Measurements from ENCODE around the gene EP400. TPM values are rescaled to one million over a fixed set of nuclear protein-coding genes. Genes with fewer than 3 reads are reported as not detected.

The EP400 gene
- total and polyA plus RNA-seq, 4 experiments from 2014 or later, result 0.94 to 86.6 (median 43.8) TPM

DNA sequence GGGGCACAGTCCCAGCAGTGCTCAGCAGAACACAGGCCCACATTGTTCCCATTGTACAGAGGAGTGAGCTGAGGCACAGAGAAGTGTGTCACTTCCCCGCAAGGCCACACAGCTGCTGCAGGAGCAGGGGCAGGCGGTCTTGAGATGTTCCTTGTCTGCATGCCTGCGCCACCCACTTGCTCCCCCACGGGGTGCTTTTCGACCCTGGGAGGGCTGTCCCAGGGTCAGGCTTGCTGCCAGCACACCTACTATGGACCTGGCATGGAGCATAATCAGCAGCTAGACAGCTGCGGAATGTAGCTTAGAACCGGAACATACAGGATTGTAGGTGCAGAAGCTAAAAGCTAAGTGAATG lies 7.8 kb upstream of the EP400 start:
- Histone ChIP-seq H3K4me1 (ENCODE audit: insufficient read depth, low read length) (no peaks in the 10 kb centered on the region), H3K27ac (ENCODE audit: low read depth, low read length) (no peak overlapping the region), H3K36me3 (ENCODE audit: insufficient read depth, low read length) (peaks cover 15% of the 10 kb centered on the region), H3K4me3 (ENCODE audit: low read length in 2 of 2) (no peak overlapping the region), H3K9me3 (ENCODE audit: control insufficient read depth in 1 of 2, low read length in 2 of 2) (no peaks in the 10 kb centered on the region), H3K27me3 (ENCODE audit: insufficient read depth, low read length) (no peaks in the 10 kb centered on the region)
- DNase-seq, result no peak
- ChIA-PET POLR2A (ENCODE audit: partially characterized antibody) (no interaction called here), CTCF (ENCODE audit: partially characterized antibody) (no interaction called here)
- Mint-ChIP-seq H3K27me3 (no peaks in the 10 kb centered on the region), H3K9me3 (no peaks in the 10 kb centered on the region), H3K27ac (peak overlapping the region in 1 of 7 donors; percentile 41), H3K4me1 (peaks cover 0 to 3% (median 0%) of the 10 kb centered on the region in 4 donors), H3K4me3 (no peak overlapping the region), H3K36me3 (peaks cover 28 to 47% of the 10 kb centered on the region in 2 donors)
- intact Hi-C loops (cut with micrococcal nuclease), result no loop called here

DNA sequence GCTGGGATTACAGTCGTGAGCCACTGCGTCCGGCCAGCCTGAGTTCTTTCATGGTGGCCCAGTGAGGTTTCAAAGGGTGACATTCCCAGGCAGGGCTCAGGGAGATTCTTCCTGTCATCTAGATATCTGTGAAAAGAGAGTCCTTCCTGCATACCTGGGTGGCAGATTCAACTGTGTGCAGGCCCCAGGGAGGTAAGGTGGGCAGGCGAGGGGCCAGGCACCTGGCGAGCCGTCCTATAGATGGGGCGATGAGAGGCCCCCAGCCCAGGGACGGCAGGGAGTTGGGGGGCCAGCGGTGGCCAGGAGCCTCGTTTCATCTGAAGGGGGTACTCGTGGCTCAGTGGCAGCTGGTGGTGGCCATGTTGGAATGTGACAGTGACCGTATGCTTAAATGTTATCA lies 7.1 kb upstream of the EP400 start:
- Histone ChIP-seq H3K27ac (ENCODE audit: low read depth, low read length) (no peak overlapping the region), H3K4me1 (ENCODE audit: insufficient read depth, low read length) (peaks cover 3% of the 10 kb centered on the region), H3K27me3 (ENCODE audit: insufficient read depth, low read length) (no peaks in the 10 kb centered on the region), H3K36me3 (ENCODE audit: insufficient read depth, low read length) (peaks cover 15% of the 10 kb centered on the region), H3K4me3 (ENCODE audit: low read length in 2 of 2) (no peak overlapping the region), H3K9me3 (ENCODE audit: control insufficient read depth in 1 of 2, low read length in 2 of 2) (no peaks in the 10 kb centered on the region)
- intact Hi-C loops (cut with micrococcal nuclease), result no loop called here
- H3K27me3 Mint-ChIP-seq, result no peaks in the 10 kb centered on the region
- H3K27ac Mint-ChIP-seq, result no peak overlapping the region
- ChIA-PET CTCF (ENCODE audit: partially characterized antibody) (no interaction called here), POLR2A (ENCODE audit: partially characterized antibody) (interaction anchor here (0.5 kb wide), 1 partner anchor 12 kb away, joined by 3 read pairs; no protein-coding TSS in a partner anchor)
- H3K9me3 Mint-ChIP-seq, result no peaks in the 10 kb centered on the region
- H3K36me3 Mint-ChIP-seq, result peaks cover 26 to 44% of the 10 kb centered on the region in 2 donors
- DNase-seq, result no peak
- H3K4me3 Mint-ChIP-seq, result no peak overlapping the region
- peaks cover under 1 to 6% (median 5%) of the 10 kb centered on the region in 4 donors for H3K4me1 Mint-ChIP-seq

DNA sequence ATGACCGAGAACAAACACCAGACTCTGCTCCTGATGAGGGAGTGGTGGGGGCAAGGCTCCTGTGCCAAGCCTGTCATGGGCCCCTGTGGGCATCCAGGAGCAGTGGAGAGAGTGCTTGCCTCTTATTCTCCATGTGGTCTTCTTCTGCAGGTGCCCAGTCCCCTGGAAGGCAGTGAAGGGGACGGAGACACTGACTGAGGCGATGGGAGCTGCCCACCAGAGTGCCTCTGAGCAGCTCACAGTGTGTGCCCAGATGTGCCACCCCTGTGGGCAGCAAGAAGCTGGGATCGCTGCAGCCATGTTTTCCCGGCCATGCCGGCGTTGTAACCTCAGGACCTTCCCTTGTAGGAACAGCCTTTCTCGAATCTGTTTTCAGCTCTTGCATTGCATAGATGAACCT lies 6.4 kb upstream of the EP400 start:
- Histone ChIP-seq H3K27me3 (ENCODE audit: insufficient read depth, low read length) (no peaks in the 10 kb centered on the region), H3K36me3 (ENCODE audit: insufficient read depth, low read length) (peaks cover 15% of the 10 kb centered on the region), H3K4me1 (ENCODE audit: insufficient read depth, low read length) (peaks cover 11% of the 10 kb centered on the region), H3K9me3 (ENCODE audit: control insufficient read depth in 1 of 2, low read length in 2 of 2) (no peaks in the 10 kb centered on the region), H3K27ac (ENCODE audit: low read depth, low read length) (no peak overlapping the region), H3K4me3 (ENCODE audit: low read length in 2 of 2) (no peak overlapping the region)
- Mint-ChIP-seq H3K9me3 (no peaks in the 10 kb centered on the region), H3K4me1 (peaks cover 5 to 12% (median 9%) of the 10 kb centered on the region in 4 donors), H3K36me3 (peaks cover 22 to 41% of the 10 kb centered on the region in 2 donors), H3K27me3 (no peaks in the 10 kb centered on the region), H3K4me3 (no peak overlapping the region), H3K27ac (no peak overlapping the region)
- DNase-seq, result no peak
- intact Hi-C loops (cut with micrococcal nuclease), result no loop called here
- ChIA-PET POLR2A (ENCODE audit: partially characterized antibody) (no interaction called here), CTCF (ENCODE audit: partially characterized antibody) (no interaction called here)

DNA sequence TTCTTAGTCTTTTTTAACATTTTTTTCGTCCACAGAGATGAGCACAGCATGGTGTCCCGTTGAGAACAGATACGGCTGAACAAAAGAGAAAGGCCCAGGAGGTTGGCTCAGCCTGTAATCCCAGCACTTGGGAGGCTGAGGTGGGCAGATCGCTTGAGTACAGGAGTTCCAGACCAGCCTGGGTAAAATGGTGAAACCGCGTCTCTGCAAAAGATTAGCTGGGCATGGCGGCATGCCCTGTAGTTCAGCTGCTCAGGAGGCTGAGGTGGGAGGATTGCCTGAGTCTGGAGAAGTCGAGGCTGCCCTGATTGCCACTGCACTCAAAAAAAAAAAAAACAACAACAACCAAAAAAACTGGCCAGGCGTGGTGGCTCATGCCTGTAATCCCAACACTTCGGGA lies 5.9 kb upstream of the EP400 start:
- H3K9me3 Mint-ChIP-seq, result no peaks in the 10 kb centered on the region
- H3K27ac Mint-ChIP-seq, result peak overlapping the region in 2 of 7 donors; percentile 24 to 36
- ChIA-PET POLR2A (ENCODE audit: partially characterized antibody) (no interaction called here), CTCF (ENCODE audit: partially characterized antibody) (no interaction called here)
- no peak overlapping the region for H3K27ac ChIP-seq (ENCODE audit: low read depth, low read length)
- H3K27me3 ChIP-seq (ENCODE audit: insufficient read depth, low read length), result no peaks in the 10 kb centered on the region
- no peaks in the 10 kb centered on the region for H3K9me3 ChIP-seq (ENCODE audit: control insufficient read depth in 1 of 2, low read length in 2 of 2)
- H3K27me3 Mint-ChIP-seq, result no peaks in the 10 kb centered on the region
- H3K36me3 Mint-ChIP-seq, result peaks cover 22 to 39% of the 10 kb centered on the region in 2 donors
- DNase-seq, result no peak
- no peak overlapping the region for H3K4me3 ChIP-seq (ENCODE audit: low read length in 2 of 2)
- intact Hi-C loops (cut with micrococcal nuclease), result no loop called here
- H3K4me3 Mint-ChIP-seq, result peak overlapping the region in 1 of 8 donors; percentile 13
- H3K36me3 ChIP-seq (ENCODE audit: insufficient read depth, low read length), result peaks cover 15% of the 10 kb centered on the region
- peaks cover 15% of the 10 kb centered on the region for H3K4me1 ChIP-seq (ENCODE audit: insufficient read depth, low read length)
- H3K4me1 Mint-ChIP-seq, result peaks cover 8 to 17% (median 14%) of the 10 kb centered on the region in 4 donors

DNA sequence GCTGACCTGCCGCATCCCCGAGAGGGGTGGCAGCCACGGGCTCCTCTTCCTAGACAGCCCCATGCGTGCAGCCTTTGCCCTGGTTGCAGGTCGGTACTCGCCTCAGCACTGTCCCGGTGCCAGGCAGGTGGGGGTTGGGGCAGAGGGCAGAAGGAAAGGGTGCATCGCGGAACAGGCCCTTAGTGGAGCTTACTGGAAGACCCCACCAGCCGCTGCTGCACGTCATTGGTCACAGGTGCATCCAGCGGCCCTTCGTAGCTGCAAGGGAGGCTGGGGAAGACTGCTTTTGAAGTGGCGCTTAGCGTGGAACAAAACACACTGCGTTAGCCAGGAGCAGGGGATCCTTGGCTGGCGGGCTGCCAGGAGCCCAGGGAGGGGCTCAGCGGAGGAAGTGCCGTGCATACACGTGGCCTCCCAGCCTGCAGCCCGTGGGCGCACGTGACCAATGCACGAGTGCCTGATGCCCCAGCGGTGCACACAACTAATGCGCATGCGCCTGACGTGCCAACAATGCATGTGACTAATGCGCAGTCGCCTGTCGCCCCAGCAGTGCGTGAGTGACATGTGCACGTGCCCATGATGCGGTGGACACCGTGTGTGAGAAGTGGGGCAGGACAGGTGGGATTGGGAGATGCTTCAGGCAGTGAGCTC lies 5.0 kb upstream of the EP400 start:
- no peaks in the 10 kb centered on the region for H3K27me3 Mint-ChIP-seq
- POLR2A ChIA-PET (ENCODE audit: partially characterized antibody), result interaction anchor here (1.3 to 1.7 kb wide), 2 partner anchors 10 to 15 kb away, joined by 3 to 6 read pairs; partner anchors contain the start of gene PUS1
- peak overlapping the region in 2 of 8 donors; percentile 54 to 61 for H3K4me3 Mint-ChIP-seq
- no peaks in the 10 kb centered on the region for H3K9me3 Mint-ChIP-seq
- no peak for DNase-seq
- peak overlapping the region in 2 of 7 donors; percentile 42 to 54 for H3K27ac Mint-ChIP-seq
- peaks cover 10 to 25% (median 18%) of the 10 kb centered on the region in 4 donors for H3K4me1 Mint-ChIP-seq
- H3K36me3 Mint-ChIP-seq, result peaks cover 22 to 36% of the 10 kb centered on the region in 2 donors
- intact Hi-C loops (cut with micrococcal nuclease), result no loop called here
- H3K36me3 ChIP-seq (ENCODE audit: insufficient read depth, low read length), result peaks cover 15% of the 10 kb centered on the region
- H3K4me3 ChIP-seq (ENCODE audit: low read length in 2 of 2), result no peak overlapping the region
- CTCF ChIA-PET (ENCODE audit: partially characterized antibody), result interaction anchor here (1.5 kb wide), 1 partner anchor 8 kb away, joined by 3 read pairs; no protein-coding TSS in a partner anchor
- peaks cover 21% of the 10 kb centered on the region for H3K4me1 ChIP-seq (ENCODE audit: insufficient read depth, low read length)
- H3K27me3 ChIP-seq (ENCODE audit: insufficient read depth, low read length), result no peaks in the 10 kb centered on the region
- no peaks in the 10 kb centered on the region for H3K9me3 ChIP-seq (ENCODE audit: control insufficient read depth in 1 of 2, low read length in 2 of 2)
- H3K27ac ChIP-seq (ENCODE audit: low read depth, low read length), result no peak overlapping the region

DNA sequence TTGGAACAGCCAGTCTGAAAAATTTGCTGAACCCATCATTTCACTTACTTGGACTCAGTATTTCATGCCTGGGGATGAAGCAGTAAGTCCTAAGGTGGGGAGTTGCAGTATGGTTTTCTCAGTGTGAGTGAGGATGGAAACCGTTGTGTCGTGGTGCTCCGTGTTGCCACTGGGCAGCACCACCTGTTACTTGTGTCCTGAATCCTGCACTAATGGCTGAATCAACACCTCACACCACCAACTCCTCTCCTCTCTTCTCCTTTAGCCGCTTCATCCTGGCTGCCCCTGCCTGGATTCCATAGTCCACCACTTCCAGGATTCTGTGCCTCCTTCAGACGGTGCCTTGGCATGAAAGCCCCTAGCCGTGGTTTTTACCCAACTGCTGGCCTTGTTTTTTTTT lies 3.0 kb upstream of the EP400 start:
- no peak overlapping the region for H3K4me3 Mint-ChIP-seq
- Histone ChIP-seq H3K27ac (ENCODE audit: low read depth, low read length) (no peak overlapping the region), H3K9me3 (ENCODE audit: control insufficient read depth in 1 of 2, low read length in 2 of 2) (no peaks in the 10 kb centered on the region), H3K4me1 (ENCODE audit: insufficient read depth, low read length) (peaks cover 34% of the 10 kb centered on the region), H3K27me3 (ENCODE audit: insufficient read depth, low read length) (no peaks in the 10 kb centered on the region), H3K4me3 (ENCODE audit: low read length in 2 of 2) (no peak overlapping the region), H3K36me3 (ENCODE audit: insufficient read depth, low read length) (peaks cover 9% of the 10 kb centered on the region)
- H3K9me3 Mint-ChIP-seq, result no peaks in the 10 kb centered on the region
- H3K27me3 Mint-ChIP-seq, result no peaks in the 10 kb centered on the region
- H3K27ac Mint-ChIP-seq, result peak overlapping the region in 2 of 7 donors; percentile 83 to 88
- H3K36me3 Mint-ChIP-seq, result peaks cover 13 to 25% of the 10 kb centered on the region in 2 donors
- intact Hi-C loops (cut with micrococcal nuclease), result no loop called here
- ChIA-PET POLR2A (ENCODE audit: partially characterized antibody) (interaction anchor here (1.8 kb wide), 1 partner anchor 236 kb away, joined by 6 read pairs; the partner anchor contains the start of gene SFSWAP), CTCF (ENCODE audit: partially characterized antibody) (no interaction called here)
- peaks cover 12 to 36% (median 23%) of the 10 kb centered on the region in 4 donors for H3K4me1 Mint-ChIP-seq
- DNase-seq, result no peak

DNA sequence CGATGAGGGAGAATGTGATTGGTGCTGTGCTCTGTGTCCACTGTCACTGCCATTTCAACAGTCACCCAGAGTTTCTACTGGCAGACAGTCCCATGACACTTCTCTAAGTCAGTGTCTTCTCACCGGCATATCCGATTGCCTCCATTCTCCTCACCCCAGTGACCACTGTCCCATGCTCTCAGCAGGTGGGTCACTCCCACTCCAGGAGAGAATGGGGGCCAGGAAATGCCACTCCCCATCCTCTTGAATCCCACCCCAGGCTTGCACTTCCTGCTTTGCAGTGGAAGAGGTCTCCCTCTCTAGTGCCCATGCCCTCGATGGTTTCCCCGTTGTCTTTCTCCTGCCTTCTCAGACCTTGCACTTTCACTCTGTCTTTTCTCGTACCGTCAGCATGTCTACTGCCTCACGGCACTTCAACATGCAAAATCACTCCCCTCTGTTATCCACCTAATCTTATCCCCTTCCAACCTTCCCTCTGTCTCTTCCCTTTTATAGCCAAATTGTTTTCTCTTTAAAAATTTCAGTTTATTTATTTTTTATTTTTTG lies 2.2 kb upstream of the EP400 start:
- H3K9me3 ChIP-seq (ENCODE audit: control insufficient read depth in 1 of 2, low read length in 2 of 2), result no peaks in the 10 kb centered on the region
- H3K4me1 Mint-ChIP-seq, result peaks cover 14 to 40% (median 25%) of the 10 kb centered on the region in 4 donors
- ChIA-PET POLR2A (ENCODE audit: partially characterized antibody) (no interaction called here), CTCF (ENCODE audit: partially characterized antibody) (no interaction called here)
- H3K27me3 ChIP-seq (ENCODE audit: insufficient read depth, low read length), result no peaks in the 10 kb centered on the region
- H3K27ac ChIP-seq (ENCODE audit: low read depth, low read length), result no peak overlapping the region
- H3K4me3 ChIP-seq (ENCODE audit: low read length in 2 of 2), result no peak overlapping the region
- no peaks in the 10 kb centered on the region for H3K27me3 Mint-ChIP-seq
- H3K4me3 Mint-ChIP-seq, result peak overlapping the region in 4 of 8 donors; percentile 6 to 59 (median 28)
- peak overlapping the region; percentile 83 to 97 (median 87) for H3K27ac Mint-ChIP-seq
- peaks cover 9 to 22% of the 10 kb centered on the region in 2 donors for H3K36me3 Mint-ChIP-seq
- H3K36me3 ChIP-seq (ENCODE audit: insufficient read depth, low read length), result peaks cover 5% of the 10 kb centered on the region
- intact Hi-C loops (cut with micrococcal nuclease), result no loop called here
- no peaks in the 10 kb centered on the region for H3K9me3 Mint-ChIP-seq
- H3K4me1 ChIP-seq (ENCODE audit: insufficient read depth, low read length), result peaks cover 40% of the 10 kb centered on the region
- no peak for DNase-seq

All from CD4-positive, alpha-beta memory T cell (primary cell).